ENCODE results near the gene VTN.
"Not testable (repeated sequence)": the region's sequence is repeated elsewhere in the genome, so short reads cannot be mapped to it uniquely, and the experiment has no call there.

VTN gene

GRCh38 chr17:28343491-28343932 lies 26.6 kb downstream of the VTN start:
- no peaks in the 10 kb centered on the region for H3K9me3 Mint-ChIP-seq
- peaks cover 18% of the 10 kb centered on the region for H3K4me1 Mint-ChIP-seq
- H3K4me3 Mint-ChIP-seq = no peak overlapping the region
- DNase-seq (no peak), ATAC-seq (peak; percentile 10)
- no peaks in the 10 kb centered on the region for H3K27me3 Mint-ChIP-seq
- no peak overlapping the region for H3K27ac Mint-ChIP-seq

- DNase-seq (no peak), ATAC-seq (no peak)
- Mint-ChIP-seq H3K9me3 (no peaks in the 10 kb centered on the region), H3K4me3 (no peak overlapping the region), H3K4me1 (peaks cover 30% of the 10 kb centered on the region), H3K27me3 (no peaks in the 10 kb centered on the region), H3K27ac (no peak overlapping the region)
Observed at GRCh38 chr17:28342313-28342712, 27.8 kb downstream of the VTN start.

GRCh38 chr17:28341516-28341915 lies 28.6 kb downstream of the VTN start:
- peaks cover 38% of the 10 kb centered on the region for H3K4me1 Mint-ChIP-seq
- H3K27me3 Mint-ChIP-seq = no peaks in the 10 kb centered on the region
- ATAC-seq (no peak), DNase-seq (no peak)
- H3K27ac Mint-ChIP-seq = peak overlapping the region in 1 of 2 donors; percentile 96
- no peak overlapping the region for H3K4me3 Mint-ChIP-seq
- no peaks in the 10 kb centered on the region for H3K9me3 Mint-ChIP-seq

- DNase-seq = no peak
- no peak overlapping the region for H3K4me3 Mint-ChIP-seq
- H3K27me3 Mint-ChIP-seq = no peaks in the 10 kb centered on the region
- H3K9me3 Mint-ChIP-seq = no peaks in the 10 kb centered on the region
- H3K27ac Mint-ChIP-seq = no peak overlapping the region
- H3K4me1 Mint-ChIP-seq = peaks cover 42% of the 10 kb centered on the region
- ATAC-seq = no peak
Observed at GRCh38 chr17:28340374-28340773, 29.7 kb downstream of the VTN start.

- Mint-ChIP-seq H3K4me3 (no peak overlapping the region), H3K4me1 (peaks cover 48% of the 10 kb centered on the region), H3K27ac (no peak overlapping the region), H3K9me3 (no peaks in the 10 kb centered on the region), H3K27me3 (no peaks in the 10 kb centered on the region)
- DNase-seq = no peak
- ATAC-seq = no peak
Observed at GRCh38 chr17:28339431-28339830, 30.7 kb downstream of the VTN start.

GRCh38 chr17:28338769-28339212 lies 31.3 kb downstream of the VTN start:
- not testable (repeated sequence) for ATAC-seq, H3K27me3 Mint-ChIP-seq, H3K27ac Mint-ChIP-seq, H3K9me3 Mint-ChIP-seq, H3K4me3 Mint-ChIP-seq, DNase-seq
- peaks cover 51% of the 10 kb centered on the region for H3K4me1 Mint-ChIP-seq

- ATAC-seq = no peak
- Mint-ChIP-seq H3K27me3 (no peaks in the 10 kb centered on the region), H3K4me1 (peaks cover 51% of the 10 kb centered on the region), H3K4me3 (no peak overlapping the region), H3K9me3 (no peaks in the 10 kb centered on the region), H3K27ac (peak overlapping the region in 1 of 2 donors; percentile 65)
- DNase-seq = no peak
Observed at GRCh38 chr17:28338056-28338768, 31.9 kb downstream of the VTN start.

- Mint-ChIP-seq H3K4me3 (peak overlapping the region; percentile 94 to 99), H3K27me3 (no peaks in the 10 kb centered on the region), H3K4me1 (peaks cover 51% of the 10 kb centered on the region), H3K9me3 (no peaks in the 10 kb centered on the region), H3K27ac (peak overlapping the region; percentile 98)
- DNase-seq (peak in 1 of 2 donors; percentile 25), ATAC-seq (peak; percentile 5)
Observed at GRCh38 chr17:28335959-28336871, 33.9 kb downstream of the VTN start.

GRCh38 chr17:28335201-28335958 lies 34.7 kb downstream of the VTN start, which contains the start of the genes IFT20 and TNFAIP1:
Gene IFT20, minus strand, starts transcription at chr17:28335472. Its CDS starts 3,487 bp downstream, at chr17:28331985.
Gene TNFAIP1, plus strand, starts transcription at chr17:28335761. Its CDS starts 3,761 bp downstream, at chr17:28339522.
- Mint-ChIP-seq H3K27me3 (no peaks in the 10 kb centered on the region), H3K4me3 (peak within 1 kb of the TSS; percentile 94 to 99), H3K27ac (peak within 1 kb of the TSS; percentile 98), H3K9me3 (no peaks in the 10 kb centered on the region), H3K4me1 (peaks cover 48% of the 10 kb centered on the region)
- DNase-seq (peak; percentile 97 to 99), ATAC-seq (peak; percentile 98)

GRCh38 chr17:28334666-28335200 lies 35.4 kb downstream of the VTN start:
- ATAC-seq = no peak
- no peak for DNase-seq
- Mint-ChIP-seq H3K27ac (peak overlapping the region; percentile 90 to 95), H3K27me3 (no peaks in the 10 kb centered on the region), H3K4me1 (peaks cover 42% of the 10 kb centered on the region), H3K4me3 (peak overlapping the region; percentile 94 to 99), H3K9me3 (no peaks in the 10 kb centered on the region)

- no peaks in the 10 kb centered on the region for H3K27me3 Mint-ChIP-seq
- peak overlapping the region; percentile 94 to 99 for H3K4me3 Mint-ChIP-seq
- peak overlapping the region; percentile 38 to 59 for H3K27ac Mint-ChIP-seq
- ATAC-seq (no peak), DNase-seq (no peak)
- H3K4me1 Mint-ChIP-seq = peaks cover 42% of the 10 kb centered on the region
- no peaks in the 10 kb centered on the region for H3K9me3 Mint-ChIP-seq
Observed at GRCh38 chr17:28334171-28334570, 35.9 kb downstream of the VTN start.

- Mint-ChIP-seq H3K9me3 (no peaks in the 10 kb centered on the region), H3K27ac (peak overlapping the region in 1 of 2 donors; percentile 7), H3K4me1 (peaks cover 37% of the 10 kb centered on the region), H3K27me3 (no peaks in the 10 kb centered on the region), H3K4me3 (peak overlapping the region in 1 of 2 donors; percentile 94)
- no peak for DNase-seq
- no peak for ATAC-seq
Observed at GRCh38 chr17:28333083-28333746, 36.9 kb downstream of the VTN start.

- Mint-ChIP-seq H3K27ac (no peak overlapping the region), H3K4me1 (peaks cover 27% of the 10 kb centered on the region), H3K27me3 (no peaks in the 10 kb centered on the region), H3K9me3 (no peaks in the 10 kb centered on the region), H3K4me3 (no peak overlapping the region)
- DNase-seq (no peak), ATAC-seq (no peak)
Observed at GRCh38 chr17:28331891-28332420, 38.2 kb downstream of the VTN start.

- Mint-ChIP-seq H3K4me3 (no peak overlapping the region), H3K9me3 (no peaks in the 10 kb centered on the region), H3K4me1 (peaks cover 27% of the 10 kb centered on the region), H3K27ac (peak overlapping the region in 1 of 2 donors; percentile 76), H3K27me3 (no peaks in the 10 kb centered on the region)
- no peak for DNase-seq
- ATAC-seq = no peak
Observed at GRCh38 chr17:28330671-28331070, 39.4 kb downstream of the VTN start.

Data from stimulated activated naive CD8-positive, alpha-beta T cell treated with anti-CD3 and anti-CD28 coated beads, Interleukin-15, amount 100 ng/mL, for 72 hours (primary cell).